ENCODE results near the gene ATF5.

- TF ChIP-seq CTCF (IDR thresholded peaks at IDR 0.05; ENCODE audit: insufficient read depth, low read depth, low read length) (no peak), EZH2 (IDR thresholded peaks at IDR 0.05; ENCODE audit: insufficient read depth, low read length) (no peak)
These were observed 33.3 kb upstream of the ATF5 start for GRCh38 chr19:49895566-49896297.

Data from astrocyte (in vitro differentiated cells and primary cell).